Stimulated activated naive CD8-positive, alpha-beta T cell treated with anti-CD3 and anti-CD28 coated beads, Interleukin-15, Interleukin-2, amounts not matched to agents 100 ng/mL and 50 ng/mL, for 24 hours (primary cell): Measurements from ENCODE around the gene RNU6-1.

Source experiments
- H3K27ac Mint-ChIP-seq: one replicate; pipeline ENCODE4 v1.8.0; 2021; ENCODE audit warnings: mild to moderate bottlenecking, mixed read lengths
- H3K27me3 Mint-ChIP-seq: one replicate; pipeline ENCODE4 v1.8.0; 2021; ENCODE audit warnings: mixed read lengths
- H3K36me3 Mint-ChIP-seq: one replicate; pipeline ENCODE4 v1.8.0; 2021; ENCODE audit warnings: low read depth, mixed read lengths
- H3K4me1 Mint-ChIP-seq: one replicate; pipeline ENCODE4 v1.8.0; 2021; ENCODE audit warnings: low read depth, mixed read lengths
- H3K4me3 Mint-ChIP-seq: one replicate; pipeline ENCODE4 v1.8.0; 2021; ENCODE audit warnings: mild to moderate bottlenecking, mixed read lengths
- H3K9me3 Mint-ChIP-seq: one replicate; pipeline ENCODE4 v1.8.0; 2021; ENCODE audit warnings: mixed read lengths

RNU6-1 gene

DNA sequence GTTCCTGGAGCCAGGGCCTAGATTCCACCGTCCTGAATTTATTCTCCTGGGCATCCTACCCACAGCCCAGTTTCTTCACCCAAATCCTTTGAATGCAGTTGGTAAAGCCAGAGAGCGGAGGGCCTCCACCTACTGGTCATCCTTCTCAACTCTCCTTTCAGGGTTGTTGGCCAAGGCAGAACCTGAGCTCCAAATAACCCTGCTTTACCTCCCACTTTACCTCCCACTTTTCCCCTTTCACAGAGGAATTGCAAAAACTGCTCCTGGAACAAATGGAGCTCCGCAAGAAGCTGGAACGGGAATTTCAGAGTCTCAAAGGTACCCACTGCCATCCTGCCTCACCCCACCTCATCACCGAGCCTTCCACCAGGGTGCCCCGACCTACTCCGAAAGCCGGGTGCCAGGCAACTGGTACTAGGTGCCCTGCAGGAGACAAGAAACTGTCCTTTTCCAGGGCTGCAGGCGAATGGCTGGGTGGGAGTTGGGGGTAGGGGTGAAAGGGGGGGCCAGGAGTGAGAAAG lies 7.8 kb downstream of the RNU6-1 start:
- Mint-ChIP-seq H3K27ac (no peak overlapping the region), H3K4me1 (peaks cover 57% of the 10 kb centered on the region), H3K36me3 (no peaks in the 10 kb centered on the region), H3K27me3 (peaks cover 72% of the 10 kb centered on the region), H3K4me3 (no peak overlapping the region), H3K9me3 (no peaks in the 10 kb centered on the region)

GRCh38 chr15:67831363-67831762 lies 8.5 kb downstream of the RNU6-1 start:
- Mint-ChIP-seq H3K4me1 (peaks cover 56% of the 10 kb centered on the region), H3K9me3 (no peaks in the 10 kb centered on the region), H3K27me3 (peaks cover 74% of the 10 kb centered on the region), H3K36me3 (no peaks in the 10 kb centered on the region), H3K27ac (no peak overlapping the region), H3K4me3 (no peak overlapping the region)

GRCh38 chr15:67829647-67830504 lies 10.0 kb downstream of the RNU6-1 start:
- H3K27me3 Mint-ChIP-seq, result peaks cover 75% of the 10 kb centered on the region
- no peaks in the 10 kb centered on the region for H3K36me3 Mint-ChIP-seq
- H3K27ac Mint-ChIP-seq, result no peak overlapping the region
- H3K4me3 Mint-ChIP-seq, result no peak overlapping the region
- no peaks in the 10 kb centered on the region for H3K9me3 Mint-ChIP-seq
- peaks cover 51% of the 10 kb centered on the region for H3K4me1 Mint-ChIP-seq

GRCh38 chr15:67828969-67829646 lies 10.7 kb downstream of the RNU6-1 start:
- Mint-ChIP-seq H3K27ac (no peak overlapping the region), H3K4me3 (peak overlapping the region; percentile 45), H3K4me1 (peaks cover 48% of the 10 kb centered on the region), H3K27me3 (peaks cover 77% of the 10 kb centered on the region), H3K9me3 (no peaks in the 10 kb centered on the region), H3K36me3 (no peaks in the 10 kb centered on the region)

DNA sequence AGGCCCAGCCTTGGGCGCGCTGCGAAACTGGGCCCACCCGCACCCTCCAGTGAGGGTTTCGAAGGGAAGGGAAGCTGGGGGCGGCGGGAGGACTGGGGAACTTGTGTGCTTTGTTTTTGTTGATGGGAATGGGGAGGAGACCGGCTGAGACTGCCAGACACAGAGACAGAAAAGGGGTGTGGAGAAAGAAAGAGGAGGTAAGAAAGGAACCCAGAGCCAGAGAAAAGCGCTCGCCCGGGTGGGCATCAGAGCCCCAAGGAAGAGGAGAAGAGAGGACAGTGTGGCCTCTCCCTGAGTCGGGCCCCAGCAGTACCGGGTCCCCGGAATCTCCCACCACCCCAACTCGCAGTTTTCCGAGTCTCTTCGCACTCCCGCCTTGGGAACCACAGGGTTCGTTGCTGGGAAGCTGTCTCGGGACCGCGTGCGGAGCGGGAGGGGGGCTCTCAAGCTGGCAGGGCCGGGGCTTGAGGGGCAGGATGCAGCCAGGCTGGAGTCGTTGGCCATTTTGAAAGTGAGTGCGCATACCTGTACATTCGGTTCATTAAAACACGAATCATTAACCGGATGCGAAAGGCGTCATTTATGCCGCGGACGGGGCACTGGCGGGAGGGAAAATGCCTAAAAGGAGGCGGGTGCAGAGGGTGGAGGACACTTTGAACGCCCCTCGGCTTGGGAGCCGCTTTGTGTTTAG lies 11.4 kb downstream of the RNU6-1 start:
- H3K27ac Mint-ChIP-seq, result peak overlapping the region; percentile 21
- peaks cover 77% of the 10 kb centered on the region for H3K27me3 Mint-ChIP-seq
- peaks cover 48% of the 10 kb centered on the region for H3K4me1 Mint-ChIP-seq
- H3K36me3 Mint-ChIP-seq, result no peaks in the 10 kb centered on the region
- H3K9me3 Mint-ChIP-seq, result no peaks in the 10 kb centered on the region
- H3K4me3 Mint-ChIP-seq, result peak overlapping the region; percentile 30

DNA sequence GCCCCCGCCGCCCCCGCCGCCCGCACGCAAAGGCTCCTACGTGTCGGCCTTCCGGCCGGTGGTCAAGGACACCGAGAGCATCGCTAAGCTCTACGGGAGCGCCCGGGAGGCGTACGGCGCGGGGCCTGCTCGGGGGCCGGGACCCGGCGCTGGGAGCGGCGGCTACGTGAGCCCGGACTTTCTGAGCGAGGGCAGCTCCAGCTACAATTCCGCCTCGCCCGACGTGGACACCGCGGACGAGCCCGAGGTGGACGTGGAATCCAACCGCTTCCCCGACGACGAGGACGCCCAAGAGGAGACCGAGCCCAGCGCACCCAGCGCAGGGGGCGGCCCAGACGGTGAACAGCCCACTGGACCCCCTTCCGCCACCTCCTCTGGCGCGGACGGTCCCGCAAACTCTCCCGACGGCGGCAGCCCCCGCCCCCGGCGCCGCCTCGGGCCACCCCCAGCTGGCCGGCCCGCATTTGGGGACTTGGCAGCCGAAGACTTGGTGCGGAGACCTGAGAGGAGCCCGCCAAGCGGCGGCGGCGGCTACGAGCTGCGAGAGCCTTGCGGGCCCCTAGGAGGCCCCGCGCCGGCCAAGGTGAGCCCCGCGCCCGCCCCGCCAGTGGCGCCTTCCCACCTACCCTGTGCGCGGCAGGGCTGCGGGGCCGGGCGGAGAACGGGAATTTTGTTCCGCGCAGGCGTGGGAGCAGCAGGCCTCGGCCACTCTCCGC lies 12.1 kb downstream of the RNU6-1 start:
- Mint-ChIP-seq H3K9me3 (no peaks in the 10 kb centered on the region), H3K27ac (no peak overlapping the region), H3K27me3 (peaks cover 73% of the 10 kb centered on the region), H3K4me3 (no peak overlapping the region), H3K4me1 (peaks cover 43% of the 10 kb centered on the region), H3K36me3 (no peaks in the 10 kb centered on the region)

DNA sequence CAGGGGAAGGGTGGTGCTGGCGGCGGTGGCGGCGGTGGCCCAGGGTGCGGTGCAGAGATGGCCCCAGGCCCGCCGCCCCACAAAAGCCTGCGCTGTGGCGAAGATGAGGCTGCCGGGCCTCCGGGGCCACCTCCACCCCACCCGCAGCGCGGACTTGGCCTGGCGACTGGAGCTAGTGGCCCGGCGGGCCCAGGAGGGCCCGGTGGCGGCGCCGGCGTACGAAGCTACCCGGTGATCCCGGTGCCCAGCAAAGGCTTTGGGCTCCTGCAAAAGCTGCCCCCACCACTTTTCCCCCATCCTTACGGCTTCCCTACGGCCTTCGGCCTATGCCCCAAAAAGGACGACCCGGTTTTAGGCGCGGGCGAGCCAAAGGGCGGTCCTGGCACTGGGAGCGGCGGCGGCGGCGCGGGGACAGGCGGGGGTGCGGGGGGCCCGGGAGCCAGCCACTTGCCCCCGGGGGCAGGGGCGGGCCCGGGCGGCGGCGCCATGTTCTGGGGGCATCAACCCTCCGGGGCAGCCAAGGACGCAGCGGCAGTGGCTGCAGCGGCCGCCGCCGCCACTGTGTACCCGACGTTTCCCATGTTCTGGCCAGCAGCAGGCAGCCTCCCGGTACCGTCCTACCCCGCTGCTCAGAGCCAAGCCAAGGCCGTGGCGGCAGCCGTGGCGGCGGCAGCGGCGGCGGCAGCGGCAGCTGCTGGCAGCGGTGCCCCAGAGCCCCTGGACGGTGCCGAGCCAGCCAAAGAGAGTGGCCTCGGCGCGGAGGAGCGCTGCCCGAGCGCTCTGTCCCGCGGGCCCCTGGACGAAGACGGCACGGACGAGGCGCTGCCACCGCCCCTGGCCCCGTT lies 12.9 kb downstream of the RNU6-1 start:
- Mint-ChIP-seq H3K4me1 (peaks cover 51% of the 10 kb centered on the region), H3K9me3 (no peaks in the 10 kb centered on the region), H3K36me3 (no peaks in the 10 kb centered on the region), H3K4me3 (no peak overlapping the region), H3K27me3 (peaks cover 74% of the 10 kb centered on the region), H3K27ac (no peak overlapping the region)

- peak overlapping the region; percentile 12 for H3K4me3 Mint-ChIP-seq
These were observed 13.7 kb downstream of the RNU6-1 start for GRCh38 chr15:67825881-67826716.

GRCh38 chr15:67824976-67825880 lies 14.6 kb downstream of the RNU6-1 start, which contains the start of gene SKOR1:
SKOR1 (plus strand) TSS chr15:67825509; CDS start chr15:67825603, 94 bp downstream.
- H3K36me3 Mint-ChIP-seq, result no peaks in the 10 kb centered on the region
- H3K4me3 Mint-ChIP-seq, result peak within 1 kb of the TSS; percentile 12
- peaks cover 62% of the 10 kb centered on the region for H3K4me1 Mint-ChIP-seq
- no peaks in the 10 kb centered on the region for H3K9me3 Mint-ChIP-seq
- H3K27ac Mint-ChIP-seq, result peak within 1 kb of the TSS; percentile 49
- peaks cover 76% of the 10 kb centered on the region for H3K27me3 Mint-ChIP-seq

More at GRCh38 chr15:67825881-67826716, 13.7 kb downstream of the RNU6-1 start:
- Mint-ChIP-seq H3K4me1 (peaks cover 58% of the 10 kb centered on the region), H3K36me3 (no peaks in the 10 kb centered on the region), H3K27me3 (peaks cover 76% of the 10 kb centered on the region), H3K27ac (no peak overlapping the region), H3K9me3 (no peaks in the 10 kb centered on the region)

DNA sequence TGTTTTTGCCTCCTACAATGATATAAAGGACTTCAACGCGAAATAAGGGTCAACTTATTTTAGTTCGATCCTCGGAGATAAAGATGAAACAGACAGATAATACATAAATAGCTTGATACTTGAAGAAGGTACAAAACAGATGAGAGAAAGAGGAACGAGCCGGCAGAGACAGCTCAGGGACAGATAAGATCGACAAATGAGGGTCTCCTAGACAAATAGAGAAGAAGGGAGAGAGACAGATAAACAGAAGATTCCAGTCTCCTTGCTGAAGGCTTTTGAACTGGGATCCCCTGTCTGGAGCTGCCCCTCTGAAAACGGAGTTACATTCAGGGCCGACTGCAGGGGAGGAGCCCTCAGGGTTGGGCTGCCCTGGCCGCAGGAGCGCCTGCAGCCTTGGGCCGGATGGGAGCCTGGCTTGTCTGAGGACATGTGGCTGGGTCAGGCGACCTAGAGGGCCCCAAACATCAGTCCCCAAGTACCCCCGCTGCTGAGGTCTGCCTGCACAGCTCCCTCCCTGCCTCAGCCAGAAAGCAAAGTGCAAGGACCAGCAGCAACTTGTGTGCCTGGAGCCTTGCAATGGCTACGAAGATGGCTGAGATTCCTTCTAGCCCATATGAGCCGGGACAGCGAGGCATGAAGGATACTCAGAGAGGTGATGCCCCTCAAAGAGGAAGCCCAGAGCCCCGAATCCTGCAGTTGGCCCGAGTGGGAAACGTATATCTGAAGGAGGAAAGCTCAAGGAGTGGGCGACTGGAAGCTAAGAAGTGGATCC lies 15.5 kb downstream of the RNU6-1 start:
- H3K27me3 Mint-ChIP-seq, result peaks cover 80% of the 10 kb centered on the region
- H3K4me1 Mint-ChIP-seq, result peaks cover 58% of the 10 kb centered on the region
- peak overlapping the region; percentile 49 for H3K27ac Mint-ChIP-seq
- H3K4me3 Mint-ChIP-seq, result peak overlapping the region; percentile 84
- H3K36me3 Mint-ChIP-seq, result no peaks in the 10 kb centered on the region
- H3K9me3 Mint-ChIP-seq, result no peaks in the 10 kb centered on the region

GRCh38 chr15:67823314-67824196 lies 16.3 kb downstream of the RNU6-1 start:
- Mint-ChIP-seq H3K27me3 (peaks cover 75% of the 10 kb centered on the region), H3K27ac (peak overlapping the region; percentile 49), H3K4me3 (peak overlapping the region; percentile 84), H3K4me1 (peaks cover 50% of the 10 kb centered on the region), H3K36me3 (no peaks in the 10 kb centered on the region), H3K9me3 (no peaks in the 10 kb centered on the region)
